CD4-positive, alpha-beta T cell treated with Interleukin-6 for 4 hours (primary cell): Measurements from ENCODE around the gene MYO15A.

ENCODE experiments used
- DNase-seq: peaks from one replicate; pipeline ENCODE4 v3.0.0-alpha.2; 2020; ENCODE audit warnings: mixed read lengths

The MYO15A gene

DNA sequence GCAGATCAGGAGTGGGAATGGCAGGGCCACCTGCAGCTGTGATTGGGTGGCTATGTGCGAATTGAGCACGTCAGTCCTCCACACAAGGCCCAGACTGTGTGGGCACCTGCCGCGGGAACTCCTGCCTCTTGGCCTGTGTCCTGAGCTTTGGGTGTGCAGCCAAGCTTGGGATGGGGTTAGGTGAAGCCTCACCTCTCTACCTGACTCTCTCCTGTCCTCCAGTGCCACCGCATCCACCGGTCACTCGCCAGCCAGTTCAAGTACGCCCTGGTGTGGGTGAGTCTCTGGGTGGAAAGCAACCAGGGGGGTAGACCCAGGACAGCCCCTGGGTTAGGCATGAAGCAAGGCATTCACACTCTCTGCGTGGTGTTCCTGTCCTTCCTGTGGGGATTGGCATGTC lies 2.3 kb upstream of the MYO15A start:
- no peak for DNase-seq

DNA sequence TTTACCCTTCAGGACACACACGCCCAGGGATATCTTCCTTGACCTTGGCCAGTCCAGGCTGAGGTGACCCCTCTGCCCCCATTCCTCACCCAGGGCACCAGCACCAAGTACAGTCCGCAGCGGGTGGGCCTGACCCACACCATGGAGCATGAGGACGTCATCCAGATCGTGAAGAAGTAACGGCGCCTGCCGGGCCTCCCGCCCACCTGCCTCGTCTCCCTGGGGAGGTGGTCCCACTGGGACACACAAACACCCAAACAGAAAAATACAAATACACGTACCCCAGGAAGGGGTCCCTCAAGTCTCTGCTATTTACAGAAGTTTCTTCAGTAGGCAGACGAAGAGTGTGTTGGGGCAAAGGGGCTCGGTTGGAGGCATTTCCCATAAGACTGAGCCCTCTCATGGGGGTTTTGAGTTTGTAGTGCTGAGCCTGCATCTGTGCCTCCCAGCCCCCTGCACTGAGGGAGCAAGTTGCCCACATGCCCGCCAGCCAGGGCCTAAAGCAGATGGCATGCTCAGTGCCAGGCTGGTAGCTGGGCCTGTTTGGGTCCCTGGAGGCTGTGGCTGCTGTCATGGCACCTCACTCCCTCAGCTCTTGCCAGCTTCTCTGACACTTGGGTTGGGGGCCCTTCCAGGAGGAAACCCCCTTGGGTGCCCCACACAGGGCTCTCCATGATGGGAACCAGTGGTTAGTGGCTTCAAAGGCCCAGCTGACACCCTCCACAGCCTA lies 1.3 kb upstream of the MYO15A start:
- DNase-seq: no peak

DNA sequence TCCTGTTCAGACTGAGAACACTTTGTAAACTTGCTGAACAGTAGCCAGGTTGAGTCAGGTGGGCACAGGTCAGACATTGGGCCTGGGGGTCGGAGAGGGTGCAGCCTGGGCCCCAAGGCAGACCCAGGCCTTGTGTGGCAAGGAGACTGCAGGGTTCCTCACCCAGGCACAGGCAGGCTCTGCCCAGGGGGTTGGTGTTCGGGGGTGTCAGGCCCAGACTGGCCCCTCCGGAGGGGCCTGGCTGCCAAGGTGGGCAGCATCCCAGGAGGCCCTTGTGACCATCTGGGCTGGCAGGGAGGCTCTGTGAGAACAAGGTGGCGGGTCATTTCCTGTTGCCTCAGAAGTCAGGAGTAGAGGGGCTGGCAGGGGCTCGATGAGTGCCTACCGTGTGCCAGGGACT lies 585 bp upstream of the MYO15A start:
- no peak for DNase-seq

DNA sequence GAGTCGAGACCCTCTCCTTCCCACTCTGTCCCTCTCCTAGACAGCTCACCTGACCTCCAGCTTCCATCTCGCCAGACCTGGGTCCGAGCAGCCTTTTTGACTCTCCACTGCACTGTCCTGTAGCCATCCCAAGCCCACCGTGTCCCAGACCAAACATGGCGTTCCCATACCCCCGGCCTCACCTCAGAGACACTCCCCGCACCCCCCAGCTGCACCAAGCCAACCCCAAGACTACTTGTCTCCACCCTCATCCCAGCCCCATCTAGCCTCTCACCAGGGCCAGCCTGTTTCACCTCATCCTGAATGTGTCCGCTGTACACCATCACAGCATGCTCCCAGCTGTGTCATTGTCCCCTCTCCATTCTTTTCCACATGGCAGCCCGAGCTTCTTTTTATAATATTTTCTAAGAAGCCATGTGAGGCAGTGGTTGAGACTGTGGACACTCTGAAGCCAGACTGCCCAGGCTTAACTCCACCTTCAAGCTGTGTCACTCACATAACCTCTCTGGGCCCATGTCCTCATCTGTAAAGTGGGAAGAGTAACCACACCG lies 1.5 kb downstream of the MYO15A start:
- DNase-seq: no peak

DNA sequence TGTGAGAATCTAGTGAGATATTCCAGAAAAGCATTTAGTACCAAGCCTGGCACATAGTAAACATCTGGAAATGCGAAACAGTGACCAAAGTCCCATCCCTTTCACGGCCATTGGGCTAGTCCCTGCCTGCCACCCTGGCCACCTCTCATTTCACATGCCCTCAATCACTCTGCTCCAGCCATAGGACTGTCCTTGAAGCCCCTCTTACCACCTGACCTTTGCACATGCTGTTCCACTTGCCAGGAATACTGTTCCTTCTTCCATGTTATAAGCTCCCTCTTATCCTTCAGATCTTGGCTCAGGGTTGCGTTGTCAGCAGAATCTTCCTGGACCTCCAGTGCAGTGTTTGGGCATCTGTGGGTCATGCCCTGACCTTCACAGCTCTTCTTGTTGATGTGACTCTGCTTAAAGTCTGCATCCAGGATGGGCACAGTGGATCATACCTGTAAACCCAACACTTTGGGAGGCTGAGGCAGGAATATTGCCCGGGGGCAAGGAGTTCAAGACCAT lies 2.1 kb downstream of the MYO15A start:
- DNase-seq: no peak

DNA sequence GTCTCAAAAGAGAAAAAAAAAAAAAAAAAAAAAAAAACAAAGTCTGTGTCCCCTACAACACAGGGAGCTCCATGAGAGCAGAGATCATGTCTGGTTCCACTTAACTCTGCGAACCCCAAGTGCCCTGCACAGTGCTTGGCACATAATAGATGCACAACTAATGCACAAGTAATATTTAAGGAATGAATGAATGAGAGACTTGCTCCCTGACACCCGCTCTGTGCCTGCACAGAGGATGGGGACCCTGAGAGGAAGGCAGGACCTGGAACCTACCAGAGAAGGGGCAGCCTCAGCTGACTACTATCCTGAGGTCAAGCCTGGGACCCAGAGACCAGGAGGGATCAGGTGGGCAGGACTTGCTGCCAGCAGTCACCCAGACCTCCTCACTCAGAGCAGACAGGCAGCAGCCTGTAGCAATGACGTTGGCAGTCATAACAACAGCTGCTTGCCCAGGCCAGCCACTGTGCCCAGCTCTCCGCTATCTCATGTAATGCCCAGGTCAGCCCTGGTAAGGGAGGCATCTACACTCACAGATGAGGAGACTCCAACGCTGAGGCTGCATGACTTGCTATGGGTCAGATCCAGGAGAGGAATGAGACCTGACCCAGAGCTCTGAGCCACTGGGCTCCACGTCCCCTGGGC lies 2.9 kb downstream of the MYO15A start:
- no peak for DNase-seq

DNA sequence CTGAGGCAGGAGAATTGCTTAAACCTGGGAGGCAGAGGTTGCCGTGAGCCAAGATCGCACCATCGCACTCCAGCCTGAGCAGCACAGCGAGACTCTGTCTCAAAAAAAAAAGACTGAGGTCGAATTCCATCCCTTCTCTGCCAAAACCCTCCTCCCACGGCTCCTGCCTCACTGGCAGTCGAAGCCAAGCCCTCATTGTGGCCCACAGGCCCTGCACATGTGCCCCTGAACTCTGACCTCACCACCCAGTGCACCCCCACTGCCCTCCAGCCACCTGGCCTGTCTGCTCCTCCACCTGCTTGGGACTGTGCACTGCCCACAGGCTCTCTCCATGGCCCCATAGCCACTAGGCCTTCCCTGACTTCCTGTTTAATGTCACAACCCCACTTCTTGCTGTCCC lies 7.0 kb downstream of the MYO15A start:
- DNase-seq: no peak

DNA sequence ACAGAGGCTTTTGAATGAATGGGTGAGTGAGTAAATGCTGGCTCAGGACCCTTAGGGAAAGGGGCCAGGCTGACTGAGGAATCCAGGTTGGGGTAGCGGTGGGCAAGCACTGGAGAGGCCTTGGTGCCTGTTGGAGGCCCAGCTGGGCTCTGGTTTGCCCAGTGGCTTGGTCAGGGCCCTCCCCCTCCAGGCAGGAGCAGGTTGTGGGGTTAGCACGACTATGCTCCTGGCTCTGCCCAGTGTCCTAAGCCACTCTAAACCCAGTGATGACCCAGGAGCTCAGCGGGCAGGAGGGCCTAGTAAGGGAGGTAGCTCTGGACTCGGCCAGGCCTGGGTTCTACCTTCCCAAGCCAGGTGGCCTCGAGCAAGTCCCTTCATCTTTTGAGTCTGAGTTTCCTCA lies 7.5 kb downstream of the MYO15A start:
- DNase-seq: no peak

DNA sequence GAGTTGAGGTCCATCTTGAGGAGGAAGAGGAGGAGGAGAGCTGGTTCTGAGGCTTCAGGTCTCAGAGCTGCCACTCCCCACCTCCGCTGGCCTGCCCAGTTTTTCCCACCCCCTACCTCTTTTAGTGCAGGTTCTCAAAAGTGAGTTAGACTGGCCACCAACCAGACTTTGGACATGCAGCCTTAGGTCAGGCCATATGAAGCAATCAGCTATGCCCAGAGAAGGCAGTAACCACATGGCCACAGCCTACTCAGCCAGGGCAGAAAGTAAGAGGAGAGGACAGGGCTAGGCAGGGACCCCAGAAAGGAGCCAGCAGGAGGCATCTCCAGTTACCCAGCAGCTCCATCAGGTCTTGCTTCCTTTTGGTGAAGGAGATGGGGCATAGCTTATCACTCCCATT lies 9.0 kb downstream of the MYO15A start:
- DNase-seq: no peak

DNA sequence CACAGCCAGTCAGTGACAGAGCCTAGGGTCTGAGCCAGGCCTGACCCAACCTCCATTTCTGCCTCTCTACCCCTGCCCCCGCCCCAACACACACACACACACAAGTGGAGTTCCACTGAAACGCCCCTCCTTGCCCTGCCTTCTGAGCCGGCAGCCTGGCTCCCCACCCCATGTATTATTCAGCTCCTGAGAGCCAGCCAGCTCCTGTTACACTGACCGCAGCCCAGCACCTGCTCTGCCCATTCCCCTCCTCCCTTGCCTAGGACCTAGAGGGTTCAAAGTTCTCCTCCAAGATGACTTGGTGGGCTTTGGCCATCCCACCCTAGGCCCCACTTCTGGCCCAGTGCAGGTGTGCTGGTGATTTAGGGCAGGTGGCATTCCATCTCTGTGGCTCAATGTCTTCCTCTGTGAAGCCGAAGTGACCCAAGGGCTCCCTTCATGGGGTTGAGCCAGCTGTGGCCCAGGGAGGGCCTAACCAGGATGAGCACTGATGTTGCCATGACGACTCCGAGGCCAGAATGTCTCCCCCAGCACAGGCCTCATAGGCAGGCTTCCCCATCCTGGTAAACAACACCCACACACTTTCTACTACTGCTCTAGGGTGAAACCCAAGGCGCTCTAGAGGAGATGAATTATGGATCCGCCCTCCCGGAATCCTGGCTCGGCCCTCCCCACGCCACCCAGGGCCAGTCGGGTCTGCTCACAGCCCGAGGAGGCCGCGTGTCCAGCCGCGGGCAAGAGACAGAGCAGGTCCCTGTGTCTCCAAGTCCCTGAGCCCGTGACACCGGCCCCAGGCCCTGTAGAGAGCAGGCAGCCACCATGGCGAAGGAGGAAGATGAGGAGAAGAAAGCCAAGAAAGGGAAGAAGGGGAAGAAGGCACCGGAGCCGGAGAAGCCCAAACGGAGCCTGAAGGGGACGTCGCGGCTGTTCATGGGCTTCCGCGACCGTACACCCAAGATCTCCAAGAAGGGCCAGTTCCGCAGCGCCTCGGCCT lies 9.7 kb downstream of the MYO15A start:
- no peak for DNase-seq

DNA sequence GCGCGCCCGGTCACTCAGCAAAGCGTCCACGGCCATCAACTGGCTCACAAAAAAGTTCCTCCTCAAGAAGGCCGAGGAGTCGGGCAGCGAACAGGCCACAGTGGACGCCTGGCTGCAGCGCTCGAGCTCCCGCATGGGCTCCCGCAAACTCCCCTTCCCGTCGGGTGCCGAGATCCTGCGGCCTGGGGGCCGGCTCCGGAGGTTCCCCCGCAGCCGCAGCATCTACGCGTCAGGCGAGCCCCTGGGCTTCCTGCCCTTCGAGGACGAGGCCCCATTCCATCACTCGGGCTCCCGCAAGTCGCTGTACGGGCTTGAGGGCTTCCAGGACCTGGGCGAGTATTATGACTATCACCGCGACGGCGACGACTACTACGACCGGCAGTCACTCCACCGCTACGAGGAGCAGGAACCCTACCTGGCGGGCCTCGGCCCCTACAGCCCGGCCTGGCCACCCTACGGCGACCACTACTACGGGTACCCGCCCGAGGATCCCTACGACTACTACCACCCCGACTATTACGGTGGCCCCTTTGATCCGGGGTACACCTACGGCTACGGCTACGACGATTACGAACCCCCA lies 10.7 kb downstream of the MYO15A start:
- no peak for DNase-seq

DNA sequence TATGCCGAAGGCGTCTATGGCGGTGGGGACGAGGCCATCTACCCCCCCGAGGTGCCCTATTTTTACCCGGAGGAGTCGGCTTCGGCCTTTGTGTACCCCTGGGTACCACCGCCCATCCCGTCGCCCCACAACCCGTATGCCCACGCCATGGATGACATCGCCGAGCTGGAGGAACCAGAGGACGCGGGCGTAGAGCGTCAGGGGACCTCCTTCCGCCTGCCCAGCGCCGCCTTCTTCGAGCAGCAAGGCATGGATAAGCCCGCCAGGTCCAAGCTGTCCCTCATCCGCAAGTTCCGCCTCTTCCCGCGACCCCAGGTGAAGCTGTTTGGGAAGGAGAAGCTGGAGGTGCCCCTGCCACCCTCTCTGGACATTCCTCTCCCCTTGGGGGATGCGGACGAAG lies 11.4 kb downstream of the MYO15A start:
- DNase-seq: no peak

DNA sequence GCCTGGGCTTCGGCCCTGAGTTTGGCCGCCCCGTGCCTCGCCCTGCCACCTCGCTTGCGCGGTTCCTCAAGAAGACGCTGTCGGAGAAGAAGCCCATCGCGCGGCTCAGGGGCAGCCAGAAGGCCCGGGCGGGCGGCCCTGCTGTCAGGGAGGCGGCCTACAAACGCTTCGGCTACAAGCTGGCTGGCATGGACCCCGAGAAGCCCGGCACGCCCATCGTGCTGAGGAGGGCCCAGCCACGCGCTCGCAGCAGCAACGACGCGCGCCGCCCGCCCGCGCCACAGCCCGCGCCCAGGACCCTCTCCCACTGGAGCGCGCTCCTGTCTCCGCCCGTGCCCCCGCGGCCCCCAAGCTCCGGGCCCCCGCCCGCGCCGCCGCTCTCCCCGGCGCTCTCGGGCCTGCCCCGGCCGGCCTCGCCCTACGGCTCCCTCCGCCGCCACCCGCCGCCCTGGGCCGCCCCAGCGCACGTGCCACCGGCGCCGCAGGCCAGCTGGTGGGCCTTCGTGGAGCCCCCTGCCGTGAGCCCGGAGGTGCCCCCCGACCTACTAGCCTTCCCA lies 12.0 kb downstream of the MYO15A start:
- DNase-seq: no peak

DNA sequence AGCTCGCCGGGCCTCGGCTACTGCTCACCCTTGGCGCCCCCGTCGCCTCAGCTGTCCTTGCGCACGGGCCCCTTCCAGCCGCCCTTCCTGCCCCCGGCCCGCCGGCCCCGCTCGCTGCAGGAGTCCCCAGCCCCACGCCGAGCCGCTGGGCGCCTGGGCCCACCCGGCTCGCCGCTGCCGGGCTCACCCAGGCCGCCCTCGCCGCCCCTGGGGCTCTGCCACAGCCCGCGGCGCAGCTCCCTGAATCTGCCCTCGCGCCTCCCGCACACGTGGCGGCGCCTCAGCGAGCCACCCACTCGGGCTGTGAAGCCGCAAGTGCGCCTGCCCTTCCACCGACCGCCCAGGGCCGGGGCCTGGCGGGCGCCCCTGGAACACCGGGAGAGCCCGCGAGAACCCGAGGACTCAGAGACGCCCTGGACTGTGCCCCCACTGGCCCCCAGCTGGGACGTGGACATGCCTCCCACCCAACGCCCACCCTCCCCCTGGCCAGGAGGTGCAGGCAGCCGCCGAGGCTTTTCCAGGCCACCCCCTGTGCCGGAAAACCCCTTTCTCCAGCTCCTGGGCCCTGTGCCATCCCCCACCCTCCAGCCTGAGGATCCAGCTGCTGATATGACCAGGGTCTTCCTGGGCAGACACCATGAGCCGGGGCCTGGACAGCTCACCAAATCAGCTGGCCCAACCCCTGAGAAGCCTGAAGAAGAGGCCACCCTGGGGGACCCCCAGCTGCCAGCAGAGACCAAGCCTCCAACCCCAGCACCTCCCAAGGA lies 12.8 kb downstream of the MYO15A start:
- no peak for DNase-seq

DNA sequence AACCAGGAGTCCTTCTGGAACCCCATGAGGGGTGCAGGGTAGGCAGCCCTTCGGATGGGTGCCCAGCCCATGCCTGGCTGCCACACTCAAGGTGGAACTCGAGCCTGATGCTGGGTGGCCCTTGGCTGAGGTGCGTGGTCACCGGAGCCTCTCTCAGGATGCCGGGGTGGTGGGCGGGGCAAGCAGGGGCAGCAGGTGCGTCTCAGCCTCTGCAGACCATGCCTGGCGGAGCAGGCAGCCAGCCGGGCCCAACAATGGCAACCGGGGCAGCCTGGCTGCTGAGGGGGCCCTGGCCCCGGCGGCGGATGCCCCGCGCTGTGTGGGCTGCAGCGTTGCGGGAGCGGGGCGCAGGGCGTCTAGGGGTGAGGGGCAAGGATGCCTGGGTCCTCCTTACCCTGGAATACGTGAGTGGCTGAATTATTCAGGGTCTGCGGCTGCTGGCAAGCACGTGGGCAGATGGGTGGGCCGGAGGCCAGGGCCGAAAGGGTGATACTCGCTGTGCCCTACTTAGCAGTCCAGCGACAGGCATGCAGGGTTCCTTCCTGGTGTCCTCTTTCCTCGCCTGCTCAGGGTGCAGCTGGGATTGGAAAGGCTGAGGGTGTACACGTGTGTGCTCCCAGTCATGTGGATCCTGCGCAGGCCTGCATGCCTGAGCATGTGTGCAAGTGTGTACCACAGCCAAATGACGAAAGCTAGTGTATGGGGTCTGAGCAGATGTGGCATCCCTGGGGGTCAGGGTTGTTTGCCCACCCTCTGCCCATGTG lies 14.6 kb downstream of the MYO15A start:
- no peak for DNase-seq

DNA sequence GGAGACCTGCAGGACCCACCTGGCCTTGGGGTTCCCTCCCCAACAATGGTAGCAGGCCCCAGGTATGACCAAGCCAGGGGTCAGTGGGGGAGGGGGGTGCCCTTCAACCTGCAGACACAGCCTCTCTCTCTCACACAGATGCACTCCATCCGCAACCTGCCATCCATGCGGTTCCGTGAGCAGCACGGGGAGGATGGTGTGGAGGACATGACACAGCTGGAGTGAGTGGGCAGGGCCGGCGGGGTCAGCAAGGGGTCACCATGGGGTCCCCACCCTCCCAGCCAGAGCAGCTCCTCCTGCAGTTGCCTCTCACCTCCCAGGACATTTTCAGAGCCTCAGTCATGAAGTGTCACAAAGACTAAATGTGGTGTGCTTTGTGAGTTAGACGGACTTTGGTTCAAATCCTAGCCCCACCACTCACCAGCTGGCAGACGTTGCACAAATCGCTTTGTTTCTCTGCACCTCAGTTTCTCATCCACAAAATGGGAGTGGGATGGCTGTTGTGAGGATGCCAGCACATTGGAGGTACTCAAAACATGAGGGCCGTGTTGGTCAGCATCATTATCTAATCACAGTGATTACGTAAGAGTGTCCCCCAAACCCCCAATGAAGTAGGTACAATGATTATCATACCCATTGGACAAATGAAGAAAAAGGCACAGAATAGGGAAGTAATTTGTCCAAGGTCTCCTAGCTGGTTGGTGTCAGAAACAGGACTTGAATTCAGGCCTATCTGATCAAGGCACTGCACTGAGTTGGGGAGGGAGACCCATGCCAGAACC lies 16.0 kb downstream of the MYO15A start:
- DNase-seq: no peak

DNA sequence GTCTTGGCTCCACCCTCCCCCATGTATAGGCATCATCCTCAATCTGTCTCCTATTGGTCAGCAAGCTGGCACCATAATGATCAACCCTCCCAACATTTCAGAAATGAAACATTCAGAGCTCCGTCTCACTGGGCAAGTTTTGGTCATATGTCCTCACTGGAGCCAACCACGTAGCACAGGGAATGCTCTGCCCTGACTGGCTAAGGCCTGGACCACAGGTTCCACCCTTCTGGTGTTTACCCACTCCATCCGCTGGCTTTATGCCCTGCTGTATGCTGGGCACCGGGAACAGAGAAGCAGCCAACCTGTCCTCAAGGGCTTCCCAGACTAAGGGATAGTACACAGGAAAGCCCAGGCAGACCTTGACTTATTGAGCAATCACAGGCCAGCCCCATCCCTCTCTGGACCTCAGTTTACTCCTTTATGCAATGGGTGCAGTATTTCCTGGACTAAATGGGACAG lies 20.5 kb downstream of the MYO15A start:
- DNase-seq: no peak

DNA sequence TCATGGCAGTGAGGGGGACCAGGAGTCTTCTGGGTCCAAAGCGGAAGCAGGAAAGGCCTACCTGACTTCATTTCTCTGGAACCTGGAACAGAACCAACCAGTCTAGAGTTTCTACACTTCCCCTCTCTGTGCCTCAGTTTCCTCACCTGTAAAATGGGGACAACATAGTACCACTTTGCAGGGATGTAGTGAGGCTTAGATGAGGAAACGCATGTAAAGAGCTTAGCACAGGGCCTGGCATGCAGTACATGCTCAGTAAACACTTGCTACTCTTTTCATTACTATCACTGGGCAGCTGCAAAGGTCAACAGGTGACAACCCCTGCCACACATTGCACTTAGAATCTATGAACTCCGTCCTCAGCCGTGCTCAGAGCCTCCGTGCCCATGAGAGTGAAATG lies 24.2 kb downstream of the MYO15A start:
- no peak for DNase-seq

DNA sequence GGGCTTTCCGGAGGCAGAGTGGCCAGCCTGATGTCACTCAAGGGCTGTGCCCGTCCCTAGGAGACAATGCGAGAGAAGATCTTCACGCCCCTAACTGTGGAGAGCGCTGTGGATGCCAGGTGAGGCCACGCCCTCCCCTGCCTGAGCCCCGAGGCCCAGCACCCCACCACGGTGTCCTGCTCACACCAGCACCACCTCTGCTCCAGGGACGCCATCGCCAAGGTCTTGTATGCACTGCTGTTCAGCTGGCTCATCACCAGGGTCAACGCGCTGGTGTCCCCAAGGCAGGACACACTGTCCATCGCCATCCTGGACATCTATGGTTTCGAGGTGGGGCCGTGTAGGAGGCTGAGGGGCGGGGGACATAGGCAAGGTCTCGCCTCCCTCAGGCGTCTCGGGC lies 27.8 kb downstream of the MYO15A start:
- DNase-seq: no peak
